Amniotic stem cell (primary cell): ENCODE measurements around the gene MAD1L1.

ENCODE experiments used
- DNase-seq: peaks from one replicate; lab custom pipeline; 2025; lab: John Stamatoyannopoulos, UW

Gene MAD1L1

GRCh38 chr7:2086229-2086628, 146.5 kb downstream of the MAD1L1 start:
- no peak for DNase-seq

GRCh38 chr7:2085804-2086203, 146.9 kb downstream of the MAD1L1 start:
- DNase-seq, result no peak

- no peak for DNase-seq
Observed at GRCh38 chr7:2084781-2085505, 147.8 kb downstream of the MAD1L1 start.

DNA sequence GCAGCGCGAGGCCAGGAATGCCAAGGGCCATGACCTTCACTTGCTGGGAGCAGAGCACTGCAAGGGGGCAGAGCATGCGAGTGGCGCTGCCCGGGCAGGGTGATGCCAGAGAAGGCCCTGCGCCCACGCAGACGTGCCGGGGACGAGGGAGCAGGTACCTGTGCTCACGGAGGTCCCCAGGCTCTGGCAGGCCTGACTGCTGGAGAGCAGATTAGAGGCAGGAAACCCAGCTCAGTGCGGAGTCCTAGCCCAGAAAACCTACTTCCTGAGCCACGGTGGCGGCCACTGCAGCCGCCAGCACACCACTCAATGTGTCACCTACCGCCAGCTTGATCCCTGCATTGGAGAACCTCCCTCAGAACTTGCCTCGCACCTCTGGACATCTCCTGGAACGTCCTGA, 148.4 kb downstream of the MAD1L1 start:
- DNase-seq, result no peak

DNA sequence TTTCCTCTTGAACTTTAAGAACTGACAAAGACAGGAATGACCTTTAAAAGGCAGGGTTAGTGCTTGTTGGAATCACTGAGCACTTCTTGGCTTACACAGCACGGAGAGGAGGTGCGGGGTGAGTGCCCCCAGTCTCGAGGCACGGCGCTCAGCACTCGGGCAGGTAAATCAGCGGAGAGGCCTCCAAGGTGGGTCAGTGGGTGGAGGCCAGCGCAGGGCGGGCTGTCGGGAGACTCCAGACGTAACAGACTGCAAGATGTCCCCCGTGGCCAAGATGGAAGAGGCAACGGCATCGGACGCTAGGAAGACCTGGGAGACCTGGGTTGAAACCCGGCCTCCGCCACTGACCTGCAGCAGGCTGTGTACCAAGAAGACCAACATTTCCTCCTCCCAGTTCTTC, 149.4 kb downstream of the MAD1L1 start:
- DNase-seq, result no peak

- peak; percentile 74 for DNase-seq
Observed at GRCh38 chr7:2082139-2082998, 150.4 kb downstream of the MAD1L1 start.

GRCh38 chr7:2081526-2082135, 151.1 kb downstream of the MAD1L1 start:
- DNase-seq, result no peak

GRCh38 chr7:2080477-2080876, 152.3 kb downstream of the MAD1L1 start:
- no peak for DNase-seq

DNA sequence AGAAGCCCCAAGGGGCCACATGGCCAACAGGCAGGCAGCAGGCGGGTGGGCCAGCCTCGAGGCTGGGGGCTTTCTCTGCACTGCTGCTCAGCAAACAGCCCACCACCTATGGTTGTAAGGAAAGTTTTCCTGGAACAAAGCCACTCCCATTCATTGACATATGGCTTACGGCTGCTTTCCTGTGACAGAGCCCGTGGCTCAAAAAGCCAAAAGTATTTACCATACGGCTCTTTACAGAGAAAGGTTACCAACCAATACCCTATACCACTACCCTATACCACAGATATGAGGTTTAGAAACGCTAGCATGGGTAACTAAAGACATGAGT, 152.7 kb downstream of the MAD1L1 start:
- DNase-seq, result no peak

GRCh38 chr7:2079332-2080059, 153.2 kb downstream of the MAD1L1 start:
- DNase-seq, result no peak

GRCh38 chr7:2078899-2079298, 153.8 kb downstream of the MAD1L1 start:
- no peak for DNase-seq

DNA sequence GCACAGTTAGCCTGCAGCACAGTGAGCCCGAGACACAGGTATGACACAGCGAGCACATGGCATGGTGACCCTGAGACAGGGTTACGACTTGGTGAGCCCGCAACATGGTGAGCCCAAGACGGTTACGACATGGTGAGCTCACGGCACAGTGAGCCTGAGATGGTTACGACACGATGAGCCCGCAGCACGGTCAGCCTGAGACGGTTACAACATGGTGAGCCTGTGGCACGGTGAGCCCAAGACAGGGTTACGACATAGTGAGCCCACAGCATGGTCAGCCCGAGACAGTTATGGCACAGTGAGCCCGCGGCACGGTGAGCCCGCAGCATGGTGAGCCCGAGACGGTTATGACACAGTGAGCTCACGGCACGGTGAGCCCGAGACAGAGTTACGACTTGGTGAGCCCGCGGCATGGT, 156.1 kb downstream of the MAD1L1 start:
- DNase-seq, result no peak

GRCh38 chr7:2075811-2076210, 156.9 kb downstream of the MAD1L1 start:
- DNase-seq, result no peak

DNA sequence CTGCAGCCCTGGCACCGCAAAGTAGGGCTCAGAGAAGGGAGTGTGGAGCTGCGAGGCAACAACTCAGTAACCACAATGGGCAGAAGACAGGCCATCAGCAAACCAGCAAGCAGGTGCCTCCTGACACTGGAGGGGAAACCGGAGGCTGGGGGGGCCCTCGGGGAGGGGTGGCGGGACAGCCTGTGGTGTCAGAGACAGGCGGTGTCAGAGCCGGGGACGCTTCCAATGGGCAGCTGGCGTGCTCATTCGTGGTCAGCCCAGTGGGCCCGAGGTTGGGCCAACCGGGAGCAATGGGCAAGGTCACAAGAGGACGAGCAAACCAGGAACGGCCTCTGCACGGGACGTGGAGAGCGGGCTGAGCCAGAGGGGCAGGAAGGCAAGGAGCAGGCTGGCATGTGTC, 158.1 kb downstream of the MAD1L1 start:
- DNase-seq, result no peak

GRCh38 chr7:2072798-2073197, 159.9 kb downstream of the MAD1L1 start:
- no peak for DNase-seq

GRCh38 chr7:2072042-2072441, 160.7 kb downstream of the MAD1L1 start:
- DNase-seq, result no peak

- no peak for DNase-seq
Observed at GRCh38 chr7:2071133-2071832, 161.5 kb downstream of the MAD1L1 start.

GRCh38 chr7:2070151-2070763, 162.5 kb downstream of the MAD1L1 start:
- DNase-seq, result no peak

- DNase-seq, result no peak
Observed at GRCh38 chr7:2069472-2069860, 163.3 kb downstream of the MAD1L1 start.

DNA sequence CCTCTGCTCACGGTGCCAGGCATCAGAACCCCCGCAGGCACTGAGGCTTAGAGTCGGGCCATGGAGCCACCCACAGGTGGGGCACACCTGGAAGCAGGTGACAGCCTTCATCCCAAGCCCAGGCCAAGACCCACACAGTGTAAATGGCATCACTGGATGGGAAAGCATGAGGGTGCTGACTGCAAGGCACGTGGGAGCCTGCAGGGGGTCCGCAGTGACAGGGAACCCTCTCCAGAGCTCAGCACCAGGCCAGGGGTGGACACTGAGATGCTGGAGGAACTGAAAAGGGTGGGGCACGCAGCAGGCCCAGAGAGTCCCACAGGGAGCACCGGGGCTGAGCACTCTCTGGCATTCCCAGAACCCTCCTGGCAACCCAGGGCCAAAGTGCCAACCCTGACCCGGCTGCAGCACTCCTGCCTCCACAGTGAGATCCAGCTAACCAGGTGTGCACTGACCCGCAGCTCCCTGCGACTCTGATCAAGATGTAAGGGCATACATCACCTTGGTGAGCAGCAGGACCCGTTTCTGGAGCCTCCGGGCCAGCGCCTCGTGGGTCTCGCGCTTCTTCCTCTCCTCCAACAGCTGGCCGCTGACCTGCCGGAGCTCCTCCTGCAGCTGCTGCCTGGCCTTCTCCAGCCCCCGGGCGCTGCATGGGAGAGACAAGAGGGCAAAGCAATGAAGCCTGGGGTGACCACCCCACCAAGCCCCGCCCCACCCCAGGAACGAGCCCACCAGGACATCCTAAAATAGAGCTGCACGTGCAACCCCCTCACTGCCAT, 163.9 kb downstream of the MAD1L1 start:
- no peak for DNase-seq
